D721Med (cell line): ENCODE measurements around the gene GNPTAB.

Experiments
- DNase-seq: peaks from one replicate; pipeline ENCODE4 v3.0.0; 2011; ENCODE audit warnings: low spot score; ENCODE audit not compliant: insufficient read length
- FAIRE-seq: peaks from 2 replicates; lab custom pipeline; 2011; peaks lifted over from hg19 to GRCh38; lab: Jason Lieb, UNC
- CTCF ChIP-seq: IDR thresholded peaks from 2 replicates; pipeline ENCODE4 v1.5.1; 2012; ENCODE audit warnings: mild to moderate bottlenecking, control low read depth; ENCODE audit not compliant: insufficient read depth; ENCODE audit errors: missing control alignments

The GNPTAB gene

DNA sequence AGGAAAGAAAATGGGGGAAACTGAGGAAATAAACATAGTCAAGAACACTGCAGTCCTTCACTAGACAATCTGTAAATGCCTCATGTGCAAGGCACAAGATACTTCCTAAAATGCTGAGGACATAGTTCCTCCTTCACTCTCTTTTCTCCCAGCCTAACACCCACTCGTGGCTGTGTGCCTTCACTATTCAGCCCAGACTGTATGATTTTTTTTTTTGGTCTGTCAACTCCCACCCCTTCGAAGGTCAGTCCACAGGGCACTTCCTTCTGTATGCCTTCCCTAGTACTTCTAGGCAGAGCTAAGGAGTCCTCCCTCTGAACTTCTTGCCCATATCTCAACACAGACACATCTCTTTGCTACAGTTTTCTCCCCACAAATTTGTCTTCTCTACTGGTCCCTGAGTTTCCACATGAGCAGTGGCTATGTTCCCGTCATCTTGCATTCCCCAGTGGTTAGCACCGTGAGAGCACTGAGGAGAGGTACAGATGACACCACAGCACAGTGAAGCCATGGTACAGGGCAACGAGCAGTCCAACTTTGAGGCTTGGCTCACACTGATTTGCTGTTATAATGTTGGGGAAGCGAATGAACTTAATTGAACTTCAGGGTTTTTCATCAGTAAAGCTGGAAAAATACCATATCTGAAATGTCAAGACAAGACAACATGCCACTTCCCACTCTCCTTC lies 67.4 kb downstream of the GNPTAB start:
- no peak for TF ChIP-seq CTCF
- DNase-seq (no peak), FAIRE-seq (no peak)

GRCh38 chr12:101761781-101762180 lies 69.0 kb downstream of the GNPTAB start:
- no peak for TF ChIP-seq CTCF
- DNase-seq (no peak), FAIRE-seq (no peak)

DNA sequence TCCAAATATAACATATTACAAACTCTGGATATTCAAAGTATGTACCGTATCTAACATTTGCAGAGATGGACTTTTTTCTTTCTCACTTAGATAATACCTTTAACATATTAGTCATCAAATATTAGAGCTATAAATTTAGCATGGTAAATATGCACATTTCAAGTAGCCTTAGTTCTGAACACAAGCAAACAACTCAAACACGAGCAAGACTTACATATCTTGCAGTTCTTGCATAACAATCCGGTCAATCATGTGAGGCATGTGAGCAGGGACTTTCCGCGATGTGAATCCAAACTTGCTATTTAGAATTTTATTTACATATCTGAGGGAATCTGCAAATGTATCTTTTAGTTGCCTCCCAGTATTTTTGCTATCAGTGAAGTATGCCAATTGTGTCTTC lies 69.4 kb downstream of the GNPTAB start:
- DNase-seq: no peak
- TF ChIP-seq CTCF: no peak
- no peak for FAIRE-seq

- DNase-seq (peak; percentile 36), FAIRE-seq (peak; percentile 71)
- peak; percentile 87 for TF ChIP-seq CTCF
Observed at GRCh38 chr12:101759396-101760047, 71.2 kb downstream of the GNPTAB start.

DNA sequence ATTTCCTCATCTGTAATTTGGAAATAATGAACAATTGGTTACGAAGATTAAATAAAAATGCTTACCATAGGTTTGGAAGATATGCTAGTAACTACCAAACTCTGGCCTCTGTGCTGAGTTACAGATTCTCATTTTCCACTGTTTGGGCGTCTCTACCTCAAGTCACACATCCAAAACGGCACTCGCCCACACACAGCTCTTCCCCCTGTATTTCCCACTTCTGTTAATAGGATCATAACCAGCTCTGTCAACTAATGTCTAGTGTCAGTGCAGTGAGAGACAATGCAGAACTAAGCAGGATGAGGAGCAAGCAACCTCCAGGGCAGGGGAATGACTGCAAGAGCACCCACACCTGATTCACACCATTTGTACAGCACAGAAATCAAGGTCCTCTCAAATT lies 80.6 kb downstream of the GNPTAB start:
- TF ChIP-seq CTCF: no peak
- no peak for FAIRE-seq
- no peak for DNase-seq

GRCh38 chr12:101749657-101750056 lies 81.1 kb downstream of the GNPTAB start:
- TF ChIP-seq CTCF: no peak
- FAIRE-seq (no peak), DNase-seq (no peak)

DNA sequence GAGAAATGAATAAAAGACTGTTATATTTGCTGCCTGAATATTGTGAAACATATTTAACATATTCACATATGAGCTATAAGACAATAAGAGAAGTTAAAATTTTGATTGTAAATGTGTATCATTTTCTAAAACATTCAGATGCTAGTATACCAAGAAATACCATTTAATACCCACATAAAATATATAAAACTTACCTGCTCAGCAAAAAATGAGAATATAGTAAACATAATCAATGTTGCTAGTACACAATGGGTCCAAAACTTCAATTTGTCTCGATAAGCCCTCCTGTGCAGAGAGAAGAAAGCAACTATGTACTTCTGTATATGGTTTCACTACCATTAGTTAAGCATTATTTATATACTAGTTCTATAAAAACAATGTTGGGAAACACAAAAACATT lies 81.9 kb downstream of the GNPTAB start:
- TF ChIP-seq CTCF: no peak
- no peak for DNase-seq
- no peak for FAIRE-seq
